Measurements from ENCODE around the gene DGUOK. TPM values are rescaled to one million over a fixed set of nuclear protein-coding genes. Genes with fewer than 3 reads are reported as not detected.

Gene DGUOK
- total and polyA plus RNA-seq, 2 experiments from 2014 or later = 50.9 to 116 TPM

DNA sequence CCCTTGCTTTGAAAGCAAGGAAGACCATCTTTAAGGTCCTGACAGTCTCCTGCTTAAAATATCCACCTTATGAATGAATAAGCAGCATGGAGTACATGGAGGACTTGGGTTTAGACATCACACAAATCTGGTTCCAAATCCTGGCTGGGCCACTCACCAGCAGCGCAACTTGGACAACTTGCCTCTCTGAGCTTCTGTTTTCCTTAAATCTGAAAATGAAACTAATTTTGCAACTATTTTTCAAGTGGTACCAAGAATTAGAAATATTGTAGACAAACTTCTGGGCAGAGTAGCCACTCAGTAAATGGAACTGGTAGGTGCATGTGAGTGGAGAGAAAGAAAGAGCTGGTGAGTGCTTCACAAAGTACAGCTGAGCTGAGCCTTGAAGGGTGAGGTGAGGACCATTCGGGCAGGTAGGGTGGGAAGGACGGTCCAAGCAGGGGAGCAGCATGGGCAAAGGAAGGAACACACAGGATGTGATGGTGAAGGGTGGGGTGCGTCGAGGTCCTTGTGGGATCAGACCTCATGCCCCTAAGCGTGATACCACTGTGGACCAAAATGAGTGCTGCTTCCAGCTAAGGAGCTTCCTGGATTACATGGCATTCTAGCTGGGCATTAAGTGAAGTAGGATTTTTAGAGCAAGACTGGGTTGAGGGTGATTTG lies 43.6 kb downstream of the DGUOK start:
- Histone ChIP-seq H3K27me3 (replicated peaks; ENCODE audit: insufficient read depth) (no peaks in the 10 kb centered on the region), H3K36me3 (ENCODE audit: low read depth) (no peaks in the 10 kb centered on the region), H3K27ac (no peak overlapping the region), H2AFZ (no peak overlapping the region), H3F3A (ENCODE audit: insufficient read depth) (no peaks in the 10 kb centered on the region), H3K9me2 (ENCODE audit: insufficient read depth) (no peaks in the 10 kb centered on the region), H4K20me1 (ENCODE audit: insufficient read depth) (no peaks in the 10 kb centered on the region), H3K79me2 (ENCODE audit: insufficient read depth) (no peaks in the 10 kb centered on the region), H3K4me3 (no peak overlapping the region), H3K9me3 (ENCODE audit: low read depth) (no peaks in the 10 kb centered on the region), H3K4me2 (ENCODE audit: unreplicated experiment) (no peak overlapping the region), H3K4me1 (ENCODE audit: insufficient read depth) (peaks cover 11% of the 10 kb centered on the region), H3K9ac (no peak overlapping the region)
- in situ Hi-C loops (cut with MboI) = no loop called here
- no peak for DNase-seq
- WGBS, 2 experiments (ENCODE audit: low coverage in 1 of 2, low lambda C conversion rate in 2 of 2, missing lambda C conversion rate in 2 of 2) = 82 to 84% methylated on average over 6 of the region's 6 CpGs
- TF ChIP-seq EZH2 (IDR thresholded peaks at IDR 0.05; ENCODE audit: insufficient read depth, poor library complexity, severe bottlenecking) = no peak
- no peak for TF ChIP-seq EZH2phosphoT487 (IDR thresholded peaks at IDR 0.05; ENCODE audit: insufficient read depth, low read depth)

DNA sequence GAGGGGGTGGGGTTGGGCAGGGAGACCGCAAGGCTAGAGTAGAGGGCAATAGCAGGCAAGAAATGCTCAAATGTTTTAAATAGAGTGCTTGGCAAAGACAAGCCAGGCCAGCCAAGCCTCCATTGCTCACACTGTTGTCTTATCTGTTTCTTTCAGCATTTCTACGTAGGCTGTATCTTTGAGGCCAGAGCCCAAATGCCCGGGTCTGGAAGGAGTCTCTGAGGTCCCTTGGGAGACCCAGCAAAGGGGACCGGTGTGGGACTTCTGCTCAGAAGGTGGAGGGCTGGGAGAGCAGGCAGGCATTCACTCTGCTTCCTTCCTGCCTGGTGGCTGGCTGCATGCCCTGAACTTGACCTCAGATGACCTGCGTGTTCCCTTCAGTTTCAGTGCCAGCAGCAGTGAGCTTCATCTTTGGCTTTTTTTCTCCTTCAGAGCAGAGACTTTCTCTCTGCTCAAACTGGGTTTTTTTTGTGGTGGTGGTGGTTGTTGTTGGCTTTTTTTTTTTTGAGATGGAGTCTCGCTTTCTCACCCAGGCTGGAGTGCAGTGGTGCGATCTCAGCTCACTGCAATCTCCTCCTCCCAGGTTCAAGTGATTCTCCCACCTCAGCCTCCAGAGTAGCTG lies 44.3 kb downstream of the DGUOK start:
- Histone ChIP-seq H3K4me2 (ENCODE audit: unreplicated experiment) (no peak overlapping the region), H4K20me1 (ENCODE audit: insufficient read depth) (no peaks in the 10 kb centered on the region), H3K9me2 (ENCODE audit: insufficient read depth) (no peaks in the 10 kb centered on the region), H3K27me3 (replicated peaks; ENCODE audit: insufficient read depth) (no peaks in the 10 kb centered on the region), H3F3A (ENCODE audit: insufficient read depth) (no peaks in the 10 kb centered on the region), H3K4me1 (ENCODE audit: insufficient read depth) (peaks cover 11% of the 10 kb centered on the region), H3K79me2 (ENCODE audit: insufficient read depth) (no peaks in the 10 kb centered on the region), H3K36me3 (ENCODE audit: low read depth) (no peaks in the 10 kb centered on the region), H3K4me3 (no peak overlapping the region), H3K27ac (no peak overlapping the region), H2AFZ (no peak overlapping the region), H3K9me3 (ENCODE audit: low read depth) (no peaks in the 10 kb centered on the region), H3K9ac (no peak overlapping the region)
- in situ Hi-C loops (cut with MboI) = no loop called here
- WGBS, 2 experiments (ENCODE audit: low coverage in 1 of 2, low lambda C conversion rate in 2 of 2, missing lambda C conversion rate in 2 of 2) = 82% methylated on average over 7 of the region's 7 CpGs
- TF ChIP-seq EZH2 (IDR thresholded peaks at IDR 0.05; ENCODE audit: insufficient read depth, poor library complexity, severe bottlenecking) = no peak
- TF ChIP-seq EZH2phosphoT487 (IDR thresholded peaks at IDR 0.05; ENCODE audit: insufficient read depth, low read depth) = no peak
- DNase-seq = no peak

DNA sequence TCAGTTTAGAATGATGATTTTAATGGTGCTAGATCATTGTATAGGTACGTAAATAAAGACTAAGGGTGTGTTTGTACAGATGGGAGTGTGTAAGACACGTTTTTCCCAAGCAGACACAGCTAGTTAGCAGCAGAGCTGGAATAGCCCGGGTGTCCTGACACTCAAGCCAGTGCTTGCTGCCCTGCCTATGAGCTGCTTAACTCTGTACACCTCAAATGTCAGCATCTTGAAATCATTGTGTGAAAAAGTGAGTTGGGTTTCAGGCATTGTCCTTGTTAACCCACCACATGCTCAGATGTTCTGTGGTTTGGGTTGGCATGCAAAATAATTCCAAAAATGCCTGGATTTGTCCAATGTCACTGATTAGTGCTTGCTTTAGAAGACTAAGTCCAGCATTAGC lies 45.0 kb downstream of the DGUOK start:
- Histone ChIP-seq H3K9ac (no peak overlapping the region), H3K4me1 (ENCODE audit: insufficient read depth) (peaks cover 11% of the 10 kb centered on the region), H3K9me2 (ENCODE audit: insufficient read depth) (no peaks in the 10 kb centered on the region), H2AFZ (no peak overlapping the region), H3K79me2 (ENCODE audit: insufficient read depth) (no peaks in the 10 kb centered on the region), H3K27me3 (replicated peaks; ENCODE audit: insufficient read depth) (no peaks in the 10 kb centered on the region), H3F3A (ENCODE audit: insufficient read depth) (no peaks in the 10 kb centered on the region), H3K4me2 (ENCODE audit: unreplicated experiment) (no peak overlapping the region), H3K4me3 (no peak overlapping the region), H3K36me3 (ENCODE audit: low read depth) (no peaks in the 10 kb centered on the region), H3K27ac (no peak overlapping the region), H3K9me3 (ENCODE audit: low read depth) (no peaks in the 10 kb centered on the region), H4K20me1 (ENCODE audit: insufficient read depth) (no peaks in the 10 kb centered on the region)
- in situ Hi-C loops (cut with MboI) = no loop called here
- WGBS, 2 experiments (ENCODE audit: low coverage in 1 of 2, low lambda C conversion rate in 2 of 2, missing lambda C conversion rate in 2 of 2) = 35 to 43% methylated on average over 3 of the region's 3 CpGs
- TF ChIP-seq EZH2phosphoT487 (IDR thresholded peaks at IDR 0.05; ENCODE audit: insufficient read depth, low read depth) = no peak
- TF ChIP-seq EZH2 (IDR thresholded peaks at IDR 0.05; ENCODE audit: insufficient read depth, poor library complexity, severe bottlenecking) = no peak
- DNase-seq = no peak

DNA sequence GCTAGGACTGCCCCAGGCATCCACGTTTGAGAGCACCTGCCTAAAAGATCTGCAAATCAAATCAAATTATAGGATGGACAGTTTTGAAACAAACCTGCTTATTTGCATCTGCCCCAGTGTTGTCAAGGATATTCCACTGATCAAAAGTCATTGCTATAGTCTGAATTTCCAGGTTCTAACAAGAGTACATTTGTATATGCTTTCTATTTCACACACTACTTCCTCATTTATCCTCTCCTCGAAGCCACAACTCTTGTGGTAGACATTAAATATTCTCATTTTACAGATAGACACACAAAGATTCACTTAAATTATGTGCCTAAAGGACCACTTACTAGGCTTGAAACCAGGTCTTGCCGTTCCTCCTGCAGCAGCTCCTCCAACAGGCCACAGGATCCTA lies 46.2 kb downstream of the DGUOK start:
- no peak overlapping the region for H3K4me3 ChIP-seq
- H4K20me1 ChIP-seq (ENCODE audit: insufficient read depth) = no peaks in the 10 kb centered on the region
- TF ChIP-seq EZH2 (IDR thresholded peaks at IDR 0.05; ENCODE audit: insufficient read depth, poor library complexity, severe bottlenecking) (no peak), EZH2phosphoT487 (IDR thresholded peaks at IDR 0.05; ENCODE audit: insufficient read depth, low read depth) (no peak)
- H3K27ac ChIP-seq = no peak overlapping the region
- DNase-seq = no peak
- no peak overlapping the region for H2AFZ ChIP-seq
- H3K9me3 ChIP-seq (ENCODE audit: low read depth) = no peaks in the 10 kb centered on the region
- peaks cover 11% of the 10 kb centered on the region for H3K4me1 ChIP-seq (ENCODE audit: insufficient read depth)
- H3K79me2 ChIP-seq (ENCODE audit: insufficient read depth) = no peaks in the 10 kb centered on the region
- H3K4me2 ChIP-seq (ENCODE audit: unreplicated experiment) = no peak overlapping the region
- no peaks in the 10 kb centered on the region for H3K36me3 ChIP-seq (ENCODE audit: low read depth)
- no peaks in the 10 kb centered on the region for H3K9me2 ChIP-seq (ENCODE audit: insufficient read depth)
- no peaks in the 10 kb centered on the region for H3K27me3 ChIP-seq (replicated peaks; ENCODE audit: insufficient read depth)
- H3K9ac ChIP-seq = no peak overlapping the region
- 74 to 79% methylated on average over 3 of the region's 3 CpGs for WGBS, 2 experiments (ENCODE audit: low coverage in 1 of 2, low lambda C conversion rate in 2 of 2, missing lambda C conversion rate in 2 of 2)
- in situ Hi-C loops (cut with MboI) = no loop called here
- no peaks in the 10 kb centered on the region for H3F3A ChIP-seq (ENCODE audit: insufficient read depth)
